Measurements from ENCODE around the gene SIRT3.
A peak's percentile ranks its signal among the peaks of the same experiment; 100 is the strongest.

The SIRT3 gene

GRCh38 chr11:235997-236773, at the start of gene SIRT3:
Gene SIRT3 (minus strand): TSS chr11:236342. CDS start chr11:236328, 14 bp downstream.
- DNase-seq (ENCODE audit: low read depth in 3 of 3): peak; percentile 56 to 73 (median 60)

GRCh38 chr11:285894-286220, 49.7 kb upstream of the SIRT3 start:
- no peak for DNase-seq (ENCODE audit: low read depth in 3 of 3)

GRCh38 chr11:285021-285893, 49.1 kb upstream of the SIRT3 start:
- no peak for DNase-seq (ENCODE audit: low read depth in 3 of 3)

- DNase-seq (ENCODE audit: low read depth in 3 of 3): no peak
These were observed 48.2 kb upstream of the SIRT3 start for GRCh38 chr11:284105-285020.

GRCh38 chr11:283405-284104, 47.4 kb upstream of the SIRT3 start:
- DNase-seq (ENCODE audit: low read depth in 3 of 3): no peak

- DNase-seq (ENCODE audit: low read depth in 3 of 3): no peak
These were observed 46.7 kb upstream of the SIRT3 start for GRCh38 chr11:282630-283360.

GRCh38 chr11:282171-282570, 46.0 kb upstream of the SIRT3 start:
- no peak for DNase-seq (ENCODE audit: low read depth in 3 of 3)

- DNase-seq (ENCODE audit: low read depth in 3 of 3): no peak
These were observed 45.5 kb upstream of the SIRT3 start for GRCh38 chr11:281486-282161.

GRCh38 chr11:280706-281485, 44.8 kb upstream of the SIRT3 start:
- no peak for DNase-seq (ENCODE audit: low read depth in 3 of 3)

GRCh38 chr11:279966-280705, 44.0 kb upstream of the SIRT3 start:
- DNase-seq (ENCODE audit: low read depth in 3 of 3): no peak

GRCh38 chr11:279040-279965, 43.2 kb upstream of the SIRT3 start:
- DNase-seq (ENCODE audit: low read depth in 3 of 3): no peak

GRCh38 chr11:278001-278951, 42.1 kb upstream of the SIRT3 start, which contains the start of gene NLRP6:
Gene NLRP6 (plus strand): TSS chr11:278407. CDS start chr11:278570, 163 bp downstream.
- no peak for DNase-seq (ENCODE audit: low read depth in 3 of 3)

GRCh38 chr11:276219-276618, 40.1 kb upstream of the SIRT3 start:
- DNase-seq (ENCODE audit: low read depth in 3 of 3): no peak

GRCh38 chr11:272931-273198, 36.7 kb upstream of the SIRT3 start:
- DNase-seq (ENCODE audit: low read depth in 3 of 3): no peak

GRCh38 chr11:272195-272930, 36.2 kb upstream of the SIRT3 start:
- DNase-seq (ENCODE audit: low read depth in 3 of 3): no peak

GRCh38 chr11:271319-271715, 35.2 kb upstream of the SIRT3 start:
- DNase-seq (ENCODE audit: low read depth in 3 of 3): no peak

All from stimulated activated CD4-positive, alpha-beta T cell treated with anti-CD3 and anti-CD28 coated beads, TNF-alpha, amount 100 ng/mL, for 48 hours (primary cell).